GM21360 (cell line): ENCODE data around the gene SF3A1.

ENCODE experiments used
- ATAC-seq: cut with Tn5 transposase; IDR thresholded peaks from one replicate; pipeline ENCODE4 v1.9.1; 2021; ENCODE audit warnings: mild to moderate bottlenecking, moderate library complexity; ENCODE audit not compliant: unreplicated experiment

The SF3A1 gene

DNA sequence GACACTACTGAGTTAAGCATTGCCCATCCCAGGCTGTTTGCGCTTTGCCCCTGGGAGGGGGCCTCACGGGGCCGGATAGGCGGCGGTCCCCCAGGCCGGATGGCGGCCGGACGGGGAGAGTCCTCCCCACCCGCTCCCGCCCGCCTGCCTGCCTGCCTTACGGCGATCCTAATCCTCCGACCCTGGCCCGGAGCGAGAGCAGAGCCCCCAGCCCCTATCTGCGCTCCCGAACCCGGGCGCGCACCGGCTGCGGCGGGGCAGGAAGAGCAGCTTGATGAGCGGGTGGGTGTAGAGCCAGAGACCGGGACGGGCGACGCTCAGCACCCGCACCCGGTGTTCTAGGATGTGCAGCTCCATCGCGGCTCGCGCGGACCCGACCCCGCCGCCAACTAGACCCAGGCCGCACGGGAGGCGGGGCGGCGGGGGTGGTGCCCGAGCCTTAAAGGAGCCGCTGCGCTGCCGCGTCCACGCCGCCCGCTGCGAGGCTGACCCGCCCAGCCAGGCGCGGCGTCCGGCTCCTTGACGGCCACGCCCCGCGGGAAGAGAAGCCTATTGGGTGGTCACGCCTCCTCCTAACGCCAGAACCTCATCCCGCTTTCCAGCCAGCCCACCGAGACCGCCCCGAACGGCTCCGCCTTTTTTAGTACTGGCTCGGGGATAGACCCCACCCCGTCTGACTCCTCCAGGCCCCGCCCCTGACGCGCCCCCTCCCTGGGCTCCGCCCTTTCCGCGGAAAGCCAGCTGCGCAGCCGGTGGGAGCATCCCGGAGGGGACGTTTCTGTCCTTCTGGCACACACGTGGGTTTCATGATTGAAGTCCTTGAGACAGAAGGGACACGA, 67.3 kb downstream of the SF3A1 start, which contains the start of gene CASTOR1:
Gene CASTOR1, minus strand, starts transcription at position 365 of the 839 bp plus-strand sequence. Its CDS starts 8 bp downstream, at position 357.
- peak; percentile 60 for ATAC-seq

DNA sequence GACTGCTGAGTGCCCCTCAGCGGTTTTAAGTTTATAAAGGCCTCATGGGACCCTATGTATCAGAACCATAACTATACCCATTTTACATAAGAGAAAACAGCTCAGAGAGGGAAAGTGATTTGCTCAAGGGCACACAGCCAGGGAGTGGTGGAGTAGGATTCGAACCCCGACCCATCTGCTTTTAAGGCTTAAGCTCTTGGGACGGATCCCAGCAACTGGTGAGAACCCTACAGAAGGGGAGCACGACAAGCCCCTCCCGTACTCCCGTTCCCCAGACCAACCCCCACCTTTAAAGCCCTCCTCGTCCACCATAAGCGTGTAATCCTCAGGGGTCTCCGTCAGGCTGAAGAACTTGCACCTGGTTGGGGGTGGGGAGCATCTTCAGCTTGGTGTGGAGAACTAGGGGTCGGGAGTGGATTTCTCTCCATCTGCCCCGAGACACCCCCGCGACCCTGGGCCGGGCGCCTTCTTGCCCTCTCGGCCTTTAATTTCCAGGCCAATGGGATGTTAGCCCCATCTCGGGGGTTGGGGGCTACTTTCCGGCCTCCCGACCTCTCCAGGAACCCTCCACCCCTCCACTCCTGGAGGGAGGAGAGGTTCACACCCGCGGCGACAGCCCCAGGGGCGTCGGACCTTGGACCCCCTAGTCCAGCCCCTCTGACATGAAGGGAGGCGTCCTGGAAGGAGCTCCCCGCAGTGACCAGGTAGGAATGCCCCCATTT, 68.1 kb downstream of the SF3A1 start:
- no peak for ATAC-seq

DNA sequence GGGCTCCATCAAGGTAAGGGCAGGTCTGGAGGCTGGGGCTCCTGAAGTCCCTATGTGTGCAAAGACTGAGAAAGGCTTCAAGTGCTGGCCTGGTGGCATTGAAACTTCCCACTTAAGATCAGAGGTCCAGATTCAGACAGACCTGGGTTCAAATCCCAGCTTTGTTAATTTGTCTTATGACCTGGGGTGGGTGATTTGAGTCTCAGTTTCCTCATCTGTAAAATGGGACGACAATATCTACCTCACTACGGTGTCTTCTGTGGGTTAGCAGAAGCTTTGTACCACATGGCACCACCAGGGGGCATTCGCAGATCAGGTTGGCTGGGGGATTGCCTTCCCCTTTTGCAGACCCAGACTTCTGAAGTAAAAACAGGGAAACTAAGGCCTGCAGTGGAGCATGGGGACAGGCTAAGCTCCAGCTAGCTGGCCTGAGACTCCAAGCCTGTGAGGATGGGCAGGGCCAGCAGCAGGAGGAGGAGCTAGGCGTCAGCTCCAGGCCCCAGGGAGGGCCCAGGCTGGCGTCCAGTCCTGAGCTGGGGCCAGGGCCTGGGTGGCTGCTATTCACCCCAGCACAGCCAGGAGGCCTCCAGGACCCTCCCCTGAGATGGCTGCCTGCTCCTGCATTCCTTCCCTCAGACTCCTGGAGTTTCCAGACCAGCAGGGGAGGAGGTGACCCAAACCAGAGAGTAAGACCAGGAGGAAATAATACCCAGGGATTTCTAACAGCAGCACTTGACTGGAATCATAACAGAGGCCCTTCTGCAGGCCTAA, 68.9 kb downstream of the SF3A1 start:
- no peak for ATAC-seq

DNA sequence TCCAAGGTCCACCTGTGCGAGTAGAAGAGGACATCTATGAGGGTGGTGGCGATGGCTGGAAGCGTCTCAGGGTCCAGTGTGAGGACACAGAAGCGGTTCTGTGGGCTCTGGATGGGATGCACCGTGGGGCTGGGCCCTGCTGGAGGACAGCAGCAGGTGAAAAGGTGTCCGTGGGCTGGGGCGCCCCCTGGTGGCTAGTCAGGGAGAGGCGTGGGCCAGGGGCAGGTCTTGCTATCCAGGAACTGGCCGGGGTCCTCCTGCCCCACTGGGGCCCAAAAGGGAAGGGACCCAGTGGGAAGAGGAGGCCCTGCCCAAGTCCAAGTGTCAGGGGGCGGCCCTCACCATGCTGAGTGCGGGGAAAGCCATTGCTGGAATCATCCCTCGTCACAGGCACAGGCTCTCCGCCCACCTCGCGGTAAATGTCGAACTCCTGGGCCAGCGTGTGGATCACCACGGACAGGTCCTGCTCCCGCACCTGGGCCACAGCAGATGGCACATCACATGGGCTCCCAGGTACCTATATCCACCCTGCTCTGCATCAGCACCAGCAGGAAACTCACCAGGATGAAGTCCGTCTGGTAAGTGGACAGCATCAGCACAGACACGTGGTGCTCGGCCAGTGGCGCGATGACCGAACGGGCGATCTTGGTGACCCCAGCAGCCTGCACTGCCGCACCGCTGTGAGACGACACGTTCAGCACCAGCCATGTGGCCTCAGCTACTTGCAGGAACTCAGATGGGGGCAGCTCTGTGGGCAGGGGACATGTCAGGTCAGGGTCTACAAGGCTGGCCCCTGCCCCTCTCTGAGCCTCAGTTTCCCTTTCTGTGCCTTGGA, 69.7 kb downstream of the SF3A1 start:
- no peak for ATAC-seq

DNA sequence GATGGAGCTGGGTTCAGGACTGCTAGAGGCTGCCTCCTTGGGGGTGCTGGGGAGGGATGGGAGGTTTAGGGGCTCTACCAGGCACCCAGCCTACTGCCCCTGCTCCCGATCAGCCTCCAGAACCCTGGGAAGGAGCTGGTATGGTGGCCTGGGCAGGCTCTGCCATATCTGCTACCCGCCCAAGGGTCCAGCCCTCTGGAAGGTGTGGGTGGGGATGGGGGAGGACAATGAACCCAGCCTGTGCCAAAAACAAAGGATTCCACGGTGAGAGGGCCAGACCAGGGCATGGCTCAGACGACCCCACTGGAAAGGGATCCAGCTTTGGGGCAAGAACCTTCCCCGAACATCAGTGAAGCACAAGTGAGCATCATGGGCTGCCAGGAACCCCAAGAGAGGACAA, 70.4 kb downstream of the SF3A1 start:
- no peak for ATAC-seq

DNA sequence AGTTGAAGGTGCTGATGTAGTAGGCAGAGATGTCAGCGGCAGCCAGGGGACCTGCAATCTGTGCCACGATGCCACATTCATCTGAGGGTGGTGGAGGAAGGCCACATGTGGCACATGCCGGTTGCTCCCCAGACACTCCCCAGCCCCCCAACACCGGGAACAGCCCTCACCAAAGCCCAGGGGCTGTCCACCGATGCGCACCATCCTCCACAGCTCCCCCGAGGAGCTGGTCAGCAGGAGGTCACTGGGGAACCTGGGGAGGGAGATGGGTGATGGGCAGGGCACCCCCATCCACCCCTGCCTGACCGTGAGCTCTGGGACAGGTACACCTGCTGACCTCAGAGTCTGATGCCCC, 70.9 kb downstream of the SF3A1 start:
- ATAC-seq: no peak

DNA sequence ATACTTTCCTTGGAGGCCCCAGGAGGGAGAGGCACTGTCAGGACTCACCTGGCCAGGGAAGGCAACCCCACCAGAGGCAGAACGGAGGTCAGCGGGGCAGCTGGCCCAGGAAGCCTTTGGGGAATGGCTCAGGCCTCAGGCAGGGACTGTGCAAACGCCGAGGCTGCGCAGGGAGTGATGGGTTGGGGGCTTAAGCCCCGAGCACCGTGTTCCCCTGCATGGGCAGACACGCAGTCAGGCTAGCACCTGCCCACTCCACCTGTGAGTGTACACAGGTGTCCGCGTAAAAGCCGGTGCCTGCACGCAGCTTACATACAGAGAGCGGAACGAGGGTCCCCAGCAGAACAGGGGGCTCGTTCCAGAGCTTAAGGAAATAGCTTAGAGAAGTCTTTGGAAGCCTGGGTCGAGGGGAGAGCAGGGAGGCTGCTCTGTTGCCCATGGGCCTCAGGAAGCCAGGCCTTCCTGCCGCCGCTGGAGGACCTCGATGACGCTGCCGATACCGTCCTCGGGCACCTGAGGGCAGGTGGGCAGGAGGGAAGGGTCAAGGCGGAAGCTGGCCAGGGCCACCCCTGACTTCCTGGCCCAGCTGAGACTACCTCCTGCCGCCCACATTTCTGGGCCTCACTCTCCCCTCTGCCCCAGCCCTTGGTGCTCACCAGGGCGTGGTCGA, 71.4 kb downstream of the SF3A1 start:
- ATAC-seq: no peak

DNA sequence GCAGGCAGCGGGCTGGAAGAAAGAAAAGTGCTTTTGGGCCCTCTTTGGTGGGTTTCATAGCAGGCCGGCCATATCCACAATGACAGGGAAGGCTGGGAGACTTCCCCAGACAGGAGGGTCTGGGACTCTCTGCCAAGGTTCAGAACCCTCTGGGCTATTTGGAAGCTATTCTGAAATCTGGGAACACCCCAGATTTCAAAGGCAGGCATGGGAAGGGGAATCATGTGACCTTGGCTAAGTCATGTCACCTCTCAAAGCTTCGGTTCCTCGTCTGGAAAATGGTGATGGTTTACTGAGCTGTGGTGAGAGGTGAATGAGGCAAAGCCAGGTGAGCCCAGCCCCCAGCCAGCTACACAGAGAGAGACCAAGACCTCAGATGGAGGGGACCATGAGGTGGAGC, 72.0 kb downstream of the SF3A1 start:
- ATAC-seq: no peak

DNA sequence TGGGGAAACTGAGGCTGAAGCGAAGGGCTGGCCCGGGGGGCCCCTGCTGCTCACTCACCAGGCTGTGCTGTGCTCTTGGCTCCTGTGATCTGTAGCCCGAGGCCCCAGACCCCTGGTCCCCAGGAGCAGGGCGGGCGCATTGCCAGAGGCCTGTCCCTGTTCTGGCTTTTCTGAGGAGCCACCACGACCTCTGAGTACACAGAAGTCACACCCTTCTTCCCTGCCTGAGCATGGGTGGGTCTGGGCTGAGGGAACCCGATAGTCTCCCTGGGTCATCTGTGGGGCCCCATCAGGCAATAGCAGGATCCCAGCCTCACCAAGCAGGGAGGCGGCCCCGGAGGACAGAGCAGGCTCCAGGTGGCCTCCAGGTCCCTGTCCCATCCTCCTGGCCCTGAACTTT, 72.5 kb downstream of the SF3A1 start:
- ATAC-seq: no peak

DNA sequence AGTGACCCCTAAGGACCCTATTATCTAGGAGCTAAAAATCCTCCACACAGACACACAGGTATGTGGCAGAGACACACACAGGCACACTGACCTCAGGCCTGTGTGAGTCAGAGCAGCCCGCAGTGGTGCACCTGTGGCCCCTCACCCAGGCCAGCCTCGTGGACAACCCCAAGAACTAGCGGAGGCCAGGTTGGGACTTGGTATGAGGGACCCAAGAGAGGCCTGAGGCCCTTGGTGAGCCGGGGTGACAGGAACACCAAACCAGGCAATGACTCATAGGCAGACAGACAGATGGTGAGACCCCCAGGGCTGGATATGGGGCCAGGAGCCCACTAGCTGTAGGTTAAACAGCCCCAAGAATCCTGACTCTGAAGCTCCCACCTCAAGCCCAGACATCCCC, 73.4 kb downstream of the SF3A1 start:
- no peak for ATAC-seq

DNA sequence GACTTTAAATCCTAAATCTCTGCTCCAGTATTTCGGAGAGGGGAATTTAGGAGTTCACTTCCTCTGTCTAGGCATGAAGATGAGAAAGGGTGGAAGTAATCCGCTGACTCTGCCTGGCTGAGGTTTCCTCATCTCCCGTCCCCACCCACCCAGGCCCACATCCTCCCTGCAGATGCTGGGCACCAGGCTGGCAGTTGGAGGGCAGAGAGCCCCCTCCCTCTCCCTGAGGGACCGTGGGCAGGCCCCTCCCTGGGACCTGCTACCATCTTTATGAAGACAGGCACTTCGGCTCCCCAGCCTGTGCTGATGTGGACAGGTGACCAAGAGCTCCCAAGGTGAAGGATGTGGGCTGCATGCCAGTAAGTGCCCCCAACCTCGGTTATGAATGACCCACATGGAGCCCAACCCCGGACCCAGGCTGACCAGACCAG, 74.1 kb downstream of the SF3A1 start:
- no peak for ATAC-seq
